H1 (cell line): Measurements from ENCODE around the gene ALG14. TPM values are rescaled to one million over a fixed set of nuclear protein-coding genes. Genes with fewer than 3 reads are reported as not detected.

ENCODE experiments used
- MAX ChIP-seq: IDR thresholded peaks from 2 replicates; pipeline ENCODE4 v1.6.1; 2012; ENCODE audit warnings: inconsistent platforms
- NRF1 ChIP-seq: IDR thresholded peaks from 2 replicates; pipeline ENCODE4 v1.6.1; 2011; ENCODE audit warnings: mild to moderate bottlenecking, low read depth, low read length, improper control_type of control experiment
- TAF7 ChIP-seq: optimal IDR thresholded peaks from 2 replicates; pipeline ENCODE3; 2011; ENCODE audit warnings: low read depth, mild to moderate bottlenecking, inconsistent platforms, low read length, moderate library complexity, borderline replicate concordance
- polyA plus RNA-seq, 7 experiments: library from polyadenylated mRNA; depleted of rRNA in 3 of 7; stranded (reverse) in 5 of 7; unstranded in 2 of 7; fragments of >200 nt in 5 of 7; fragments of 200-250 nt in 2 of 7; gene quantifications; 1 replicate in 5 of 7; 2 replicates in 1 of 7; 4 replicates in 1 of 7; pipeline versions ENCODE4 v1.2.1 to v1.2.3, GENCODE V29; 2011 to 2013; ENCODE audit warnings: missing spikeins in 2 of 7, mixed read lengths in 2 of 7
- total RNA-seq: library from RNA; stranded (reverse); fragmentation: NEBNext Ultra II Directional; extraction: Animal tissue kit (Norgen Biotek cat#: 25700); gene quantifications from 2 replicates; pipeline ENCODE4 v1.2.1, GENCODE V29; 2021
- TF ChIP-seq, protein P1 (sequence below): fragments of 300-600 bp; sonication (generic); IDR thresholded peaks from 2 replicates; pipeline ENCODE4 v1.7.1; 2012; ENCODE audit warnings: low read length, moderate library complexity, mild to moderate bottlenecking, inconsistent platforms; ENCODE audit not compliant: insufficient replicate concordance

Gene ALG14
- total and polyA plus RNA-seq, 2 of the 8 experiments (the other 6 are each of a cell fraction or from before 2014, with no cell fraction given): 0.95 to 1.3 TPM

DNA sequence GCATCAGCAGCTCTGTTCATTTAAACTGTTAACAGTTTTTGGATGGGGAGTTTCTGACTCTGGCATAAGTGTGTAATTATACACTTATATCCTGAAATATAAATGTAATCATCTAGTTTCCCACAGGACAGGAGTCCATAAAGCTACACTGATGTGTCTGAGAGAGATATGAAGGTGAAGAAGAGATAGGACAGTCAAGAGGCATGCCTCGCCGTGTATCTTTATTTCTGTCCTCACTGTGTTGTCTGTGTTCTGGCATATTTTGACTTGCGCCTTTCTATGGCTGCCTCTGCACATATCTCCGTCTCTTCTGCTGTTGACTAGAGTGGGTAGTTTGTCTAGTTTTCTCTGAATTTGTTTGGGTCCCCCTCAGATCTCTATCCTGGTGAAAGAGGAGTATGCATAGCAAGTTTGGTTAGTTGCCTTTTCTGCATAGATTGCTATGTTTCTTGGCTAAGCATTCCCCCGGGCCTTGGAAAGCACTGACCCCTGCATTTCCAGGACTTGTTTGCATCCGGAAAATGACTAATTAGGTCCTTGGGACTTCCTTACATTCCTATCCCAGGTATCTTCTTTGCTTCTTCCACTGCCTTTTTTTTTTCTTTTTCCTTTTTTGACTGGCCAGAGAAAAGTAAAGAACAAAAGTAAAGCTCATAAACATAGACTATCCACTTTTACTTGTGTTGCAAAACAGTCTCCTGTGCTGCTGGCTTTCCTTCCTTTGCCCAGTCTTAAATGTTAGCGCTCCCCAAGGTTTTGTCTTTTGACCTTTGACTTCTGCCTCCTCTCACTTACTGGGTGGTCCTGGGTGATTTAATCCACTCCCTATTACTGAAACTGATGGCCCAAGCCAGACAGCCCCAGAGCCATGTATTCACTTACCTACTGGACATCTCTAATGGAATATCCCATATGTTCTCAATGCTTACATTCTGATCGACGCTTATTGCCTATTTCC is 118.2 kb downstream of the ALG14 start (continued):
- TF ChIP-seq, protein P1, sequence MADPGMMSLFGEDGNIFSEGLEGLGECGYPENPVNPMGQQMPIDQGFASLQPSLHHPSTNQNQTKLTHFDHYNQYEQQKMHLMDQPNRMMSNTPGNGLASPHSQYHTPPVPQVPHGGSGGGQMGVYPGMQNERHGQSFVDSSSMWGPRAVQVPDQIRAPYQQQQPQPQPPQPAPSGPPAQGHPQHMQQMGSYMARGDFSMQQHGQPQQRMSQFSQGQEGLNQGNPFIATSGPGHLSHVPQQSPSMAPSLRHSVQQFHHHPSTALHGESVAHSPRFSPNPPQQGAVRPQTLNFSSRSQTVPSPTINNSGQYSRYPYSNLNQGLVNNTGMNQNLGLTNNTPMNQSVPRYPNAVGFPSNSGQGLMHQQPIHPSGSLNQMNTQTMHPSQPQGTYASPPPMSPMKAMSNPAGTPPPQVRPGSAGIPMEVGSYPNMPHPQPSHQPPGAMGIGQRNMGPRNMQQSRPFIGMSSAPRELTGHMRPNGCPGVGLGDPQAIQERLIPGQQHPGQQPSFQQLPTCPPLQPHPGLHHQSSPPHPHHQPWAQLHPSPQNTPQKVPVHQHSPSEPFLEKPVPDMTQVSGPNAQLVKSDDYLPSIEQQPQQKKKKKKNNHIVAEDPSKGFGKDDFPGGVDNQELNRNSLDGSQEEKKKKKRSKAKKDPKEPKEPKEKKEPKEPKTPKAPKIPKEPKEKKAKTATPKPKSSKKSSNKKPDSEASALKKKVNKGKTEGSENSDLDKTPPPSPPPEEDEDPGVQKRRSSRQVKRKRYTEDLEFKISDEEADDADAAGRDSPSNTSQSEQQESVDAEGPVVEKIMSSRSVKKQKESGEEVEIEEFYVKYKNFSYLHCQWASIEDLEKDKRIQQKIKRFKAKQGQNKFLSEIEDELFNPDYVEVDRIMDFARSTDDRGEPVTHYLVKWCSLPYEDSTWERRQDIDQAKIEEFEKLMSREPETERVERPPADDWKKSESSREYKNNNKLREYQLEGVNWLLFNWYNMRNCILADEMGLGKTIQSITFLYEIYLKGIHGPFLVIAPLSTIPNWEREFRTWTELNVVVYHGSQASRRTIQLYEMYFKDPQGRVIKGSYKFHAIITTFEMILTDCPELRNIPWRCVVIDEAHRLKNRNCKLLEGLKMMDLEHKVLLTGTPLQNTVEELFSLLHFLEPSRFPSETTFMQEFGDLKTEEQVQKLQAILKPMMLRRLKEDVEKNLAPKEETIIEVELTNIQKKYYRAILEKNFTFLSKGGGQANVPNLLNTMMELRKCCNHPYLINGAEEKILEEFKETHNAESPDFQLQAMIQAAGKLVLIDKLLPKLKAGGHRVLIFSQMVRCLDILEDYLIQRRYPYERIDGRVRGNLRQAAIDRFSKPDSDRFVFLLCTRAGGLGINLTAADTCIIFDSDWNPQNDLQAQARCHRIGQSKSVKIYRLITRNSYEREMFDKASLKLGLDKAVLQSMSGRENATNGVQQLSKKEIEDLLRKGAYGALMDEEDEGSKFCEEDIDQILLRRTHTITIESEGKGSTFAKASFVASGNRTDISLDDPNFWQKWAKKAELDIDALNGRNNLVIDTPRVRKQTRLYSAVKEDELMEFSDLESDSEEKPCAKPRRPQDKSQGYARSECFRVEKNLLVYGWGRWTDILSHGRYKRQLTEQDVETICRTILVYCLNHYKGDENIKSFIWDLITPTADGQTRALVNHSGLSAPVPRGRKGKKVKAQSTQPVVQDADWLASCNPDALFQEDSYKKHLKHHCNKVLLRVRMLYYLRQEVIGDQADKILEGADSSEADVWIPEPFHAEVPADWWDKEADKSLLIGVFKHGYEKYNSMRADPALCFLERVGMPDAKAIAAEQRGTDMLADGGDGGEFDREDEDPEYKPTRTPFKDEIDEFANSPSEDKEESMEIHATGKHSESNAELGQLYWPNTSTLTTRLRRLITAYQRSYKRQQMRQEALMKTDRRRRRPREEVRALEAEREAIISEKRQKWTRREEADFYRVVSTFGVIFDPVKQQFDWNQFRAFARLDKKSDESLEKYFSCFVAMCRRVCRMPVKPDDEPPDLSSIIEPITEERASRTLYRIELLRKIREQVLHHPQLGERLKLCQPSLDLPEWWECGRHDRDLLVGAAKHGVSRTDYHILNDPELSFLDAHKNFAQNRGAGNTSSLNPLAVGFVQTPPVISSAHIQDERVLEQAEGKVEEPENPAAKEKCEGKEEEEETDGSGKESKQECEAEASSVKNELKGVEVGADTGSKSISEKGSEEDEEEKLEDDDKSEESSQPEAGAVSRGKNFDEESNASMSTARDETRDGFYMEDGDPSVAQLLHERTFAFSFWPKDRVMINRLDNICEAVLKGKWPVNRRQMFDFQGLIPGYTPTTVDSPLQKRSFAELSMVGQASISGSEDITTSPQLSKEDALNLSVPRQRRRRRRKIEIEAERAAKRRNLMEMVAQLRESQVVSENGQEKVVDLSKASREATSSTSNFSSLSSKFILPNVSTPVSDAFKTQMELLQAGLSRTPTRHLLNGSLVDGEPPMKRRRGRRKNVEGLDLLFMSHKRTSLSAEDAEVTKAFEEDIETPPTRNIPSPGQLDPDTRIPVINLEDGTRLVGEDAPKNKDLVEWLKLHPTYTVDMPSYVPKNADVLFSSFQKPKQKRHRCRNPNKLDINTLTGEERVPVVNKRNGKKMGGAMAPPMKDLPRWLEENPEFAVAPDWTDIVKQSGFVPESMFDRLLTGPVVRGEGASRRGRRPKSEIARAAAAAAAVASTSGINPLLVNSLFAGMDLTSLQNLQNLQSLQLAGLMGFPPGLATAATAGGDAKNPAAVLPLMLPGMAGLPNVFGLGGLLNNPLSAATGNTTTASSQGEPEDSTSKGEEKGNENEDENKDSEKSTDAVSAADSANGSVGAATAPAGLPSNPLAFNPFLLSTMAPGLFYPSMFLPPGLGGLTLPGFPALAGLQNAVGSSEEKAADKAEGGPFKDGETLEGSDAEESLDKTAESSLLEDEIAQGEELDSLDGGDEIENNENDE: no peak
- TF ChIP-seq NRF1: no peak
- TF ChIP-seq MAX: no peak
- no peak for TF ChIP-seq TAF7
